Testis (tissue), 2 donors: ENCODE results near the gene TBX4.

Experiments
- POLR2A ChIP-seq: fragments of 450-650 bp; IDR thresholded peaks from one replicate; pipeline ENCODE4 v1.6.1; 2017; ENCODE audit warnings: antibody characterized with exemption, mild to moderate bottlenecking, moderate library complexity
- TF ChIP-seq, protein P1 (sequence below), 3 experiments: fragments of 450-650 bp in 2 of 3; fragments of 200-600 bp in 1 of 3; sonication (generic) in 1 of 3; IDR thresholded peaks; one replicate each; pipeline ENCODE4 v1.5.1; 2016 to 2019; ENCODE audit warnings: antibody characterized with exemption in 3 of 3, mild to moderate bottlenecking in 2 of 3, moderate library complexity in 1 of 3

DNA sequence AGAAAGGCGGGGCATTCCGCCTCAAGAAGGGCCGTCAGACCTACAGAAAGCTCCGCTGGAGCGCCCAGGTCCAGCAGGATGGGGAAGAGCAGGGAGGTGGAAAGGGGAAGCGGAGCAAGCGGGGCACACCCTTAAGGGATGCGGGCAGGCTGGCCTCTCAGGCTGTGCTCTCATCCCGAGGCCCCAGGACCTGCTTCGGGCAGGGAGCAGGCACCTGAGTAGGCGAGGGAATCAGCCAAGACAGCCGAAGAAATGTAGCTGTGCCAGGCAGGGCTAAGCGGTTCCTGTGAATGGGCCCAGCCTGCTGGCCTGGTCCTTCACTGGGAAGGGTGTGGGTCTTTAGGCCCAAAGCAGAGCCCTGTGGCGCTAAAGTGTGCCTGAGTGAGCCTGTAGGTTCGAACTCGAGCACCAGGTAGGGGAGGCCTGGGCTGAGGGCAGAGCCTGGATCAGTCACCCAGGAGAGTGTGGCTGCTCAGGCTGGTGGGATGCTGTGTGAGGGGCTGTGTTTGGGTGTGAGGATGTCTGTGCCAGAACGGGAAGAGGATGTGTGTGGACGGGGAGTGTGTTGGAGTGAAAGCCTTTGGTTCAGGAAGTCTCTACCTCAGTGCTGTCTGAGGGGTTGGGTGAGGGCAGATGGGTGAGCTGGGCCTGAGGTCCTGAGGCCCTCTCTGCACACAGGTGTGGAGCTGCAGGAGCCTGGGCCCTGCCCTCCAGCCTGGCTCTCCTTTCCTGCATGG lies 3.3 kb downstream of the TBX4 start:
- no peak for TF ChIP-seq POLR2A
- TF ChIP-seq, protein P1, sequence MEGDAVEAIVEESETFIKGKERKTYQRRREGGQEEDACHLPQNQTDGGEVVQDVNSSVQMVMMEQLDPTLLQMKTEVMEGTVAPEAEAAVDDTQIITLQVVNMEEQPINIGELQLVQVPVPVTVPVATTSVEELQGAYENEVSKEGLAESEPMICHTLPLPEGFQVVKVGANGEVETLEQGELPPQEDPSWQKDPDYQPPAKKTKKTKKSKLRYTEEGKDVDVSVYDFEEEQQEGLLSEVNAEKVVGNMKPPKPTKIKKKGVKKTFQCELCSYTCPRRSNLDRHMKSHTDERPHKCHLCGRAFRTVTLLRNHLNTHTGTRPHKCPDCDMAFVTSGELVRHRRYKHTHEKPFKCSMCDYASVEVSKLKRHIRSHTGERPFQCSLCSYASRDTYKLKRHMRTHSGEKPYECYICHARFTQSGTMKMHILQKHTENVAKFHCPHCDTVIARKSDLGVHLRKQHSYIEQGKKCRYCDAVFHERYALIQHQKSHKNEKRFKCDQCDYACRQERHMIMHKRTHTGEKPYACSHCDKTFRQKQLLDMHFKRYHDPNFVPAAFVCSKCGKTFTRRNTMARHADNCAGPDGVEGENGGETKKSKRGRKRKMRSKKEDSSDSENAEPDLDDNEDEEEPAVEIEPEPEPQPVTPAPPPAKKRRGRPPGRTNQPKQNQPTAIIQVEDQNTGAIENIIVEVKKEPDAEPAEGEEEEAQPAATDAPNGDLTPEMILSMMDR (IDR thresholded peaks at IDR 0.05) = no peak
